GM18861 (cell line): ENCODE measurements around the gene SGPL1.

ENCODE experiments used
- ATAC-seq: cut with Tn5 transposase; IDR thresholded peaks from one replicate; pipeline ENCODE4 v1.9.1; 2021; ENCODE audit not compliant: unreplicated experiment

The SGPL1 gene

GRCh38 chr10:70779511-70780369 lies 36.0 kb upstream of the SGPL1 start:
- no peak for ATAC-seq

GRCh38 chr10:70780370-70780760 lies 35.4 kb upstream of the SGPL1 start:
- ATAC-seq = no peak

- ATAC-seq = no peak
These were observed 35.0 kb upstream of the SGPL1 start for GRCh38 chr10:70780772-70781171.

- no peak for ATAC-seq
These were observed 34.2 kb upstream of the SGPL1 start for GRCh38 chr10:70781461-70782051.

GRCh38 chr10:70782086-70782745 lies 33.5 kb upstream of the SGPL1 start:
- ATAC-seq = no peak

- no peak for ATAC-seq
These were observed 32.7 kb upstream of the SGPL1 start for GRCh38 chr10:70782746-70783680.

GRCh38 chr10:70784016-70784415 lies 31.7 kb upstream of the SGPL1 start:
- ATAC-seq = no peak

GRCh38 chr10:70784471-70784870 lies 31.3 kb upstream of the SGPL1 start:
- no peak for ATAC-seq

- ATAC-seq = no peak
These were observed 30.6 kb upstream of the SGPL1 start, which contains the start of gene TBATA for GRCh38 chr10:70785190-70785589. Gene TBATA, minus strand, starts transcription at chr10:70785377. Its CDS starts 1,998 bp downstream, at chr10:70783379.

GRCh38 chr10:70786799-70787415 lies 28.8 kb upstream of the SGPL1 start:
- no peak for ATAC-seq

- no peak for ATAC-seq
These were observed 24.2 kb upstream of the SGPL1 start for GRCh38 chr10:70791386-70792039.

GRCh38 chr10:70795613-70796012 lies 20.1 kb upstream of the SGPL1 start:
- ATAC-seq = no peak

- no peak for ATAC-seq
These were observed 17.9 kb upstream of the SGPL1 start for GRCh38 chr10:70797840-70798239.

GRCh38 chr10:70799124-70799523 lies 16.6 kb upstream of the SGPL1 start:
- ATAC-seq = no peak

GRCh38 chr10:70801854-70802253 lies 13.9 kb upstream of the SGPL1 start:
- no peak for ATAC-seq

GRCh38 chr10:70803775-70804420 lies 11.8 kb upstream of the SGPL1 start:
- ATAC-seq = no peak

GRCh38 chr10:70804421-70804808 lies 11.3 kb upstream of the SGPL1 start:
- no peak for ATAC-seq

- ATAC-seq = no peak
These were observed 10.0 kb upstream of the SGPL1 start for GRCh38 chr10:70805619-70806215.

- ATAC-seq = no peak
These were observed 8.9 kb upstream of the SGPL1 start for GRCh38 chr10:70806841-70807240.
